Endothelial cell of umbilical vein (primary cell): ENCODE measurements around the gene WBP2. TPM values are rescaled to one million over a fixed set of nuclear protein-coding genes. Genes with fewer than 3 reads are reported as not detected.

Source experiments
- BruUV-seq: library from RNA; stranded (reverse); fragments of 400-500 nt; replicated peaks from 2 replicates; lab custom pipeline; 2021; lab: Mats Ljungman, UMichigan
- CTCF ChIA-PET: fragments of 300-600, 350-600 bp; sonication (Branson Sonifier 250); formaldehyde crosslinking; loops from one replicate; lab custom pipeline; 2021; ENCODE audit warnings: antibody characterized with exemption, inconsistent platforms; lab: Charles Lee
- POLR2A ChIA-PET: fragments of 300-600, 350-600 bp; sonication (Branson Sonifier 250); formaldehyde crosslinking; loops from one replicate; lab custom pipeline; 2021; ENCODE audit warnings: antibody characterized with exemption, inconsistent platforms; lab: Charles Lee
- DNase-seq: peaks from one replicate; pipeline ENCODE4 v3.0.0-alpha.2; 2011; ENCODE audit warnings: low read depth, low spot score
- FAIRE-seq: peaks from 2 replicates; lab custom pipeline; 2011; peaks lifted over from hg19 to GRCh38; lab: Jason Lieb, UNC
- H2AFZ ChIP-seq: 2 replicates; pipeline ENCODE4 v1.6.0; 2012; ENCODE audit warnings: low read depth, low read length, control low read depth, inconsistent platforms
- H3K27ac ChIP-seq: 2 replicates; pipeline ENCODE4 v1.5.1; 2011; ENCODE audit warnings: low read depth, mild to moderate bottlenecking, control low read depth, low read length, moderate library complexity; ENCODE audit not compliant: insufficient read depth
- H3K27me3 ChIP-seq, 2 experiments: 2 replicates each; pipeline versions ENCODE4 v1.6.0 to v1.6.1; 2011; ENCODE audit warnings: low read length in 2 of 2, mixed read lengths in 1 of 2; ENCODE audit not compliant: control insufficient read depth in 2 of 2, insufficient read depth in 2 of 2
- H3K36me3 ChIP-seq, 2 experiments: 2 replicates in 1 of 2; 3 replicates in 1 of 2; pipeline ENCODE4 v1.5.1; 2011; ENCODE audit warnings: low read length in 2 of 2, mild to moderate bottlenecking in 1 of 2, moderate library complexity in 1 of 2; ENCODE audit not compliant: control insufficient read depth in 2 of 2, insufficient read depth in 2 of 2; ENCODE audit errors: extremely low read depth in 1 of 2
- H3K4me1 ChIP-seq: 3 replicates; pipeline ENCODE4 v1.5.1; 2011; ENCODE audit warnings: mild to moderate bottlenecking, low read length; ENCODE audit not compliant: control insufficient read depth, insufficient read depth; ENCODE audit errors: extremely low read depth
- H3K4me2 ChIP-seq: 2 replicates; pipeline ENCODE4 v1.6.1; 2011; ENCODE audit warnings: low read length, control low read depth, mixed read lengths; ENCODE audit not compliant: insufficient read depth
- H3K4me3 ChIP-seq, 3 experiments: fragments of 200-600 bp in 1 of 3; sonication (generic), shearing (Covaris generic) in 1 of 3; replicated peaks in 1 of 3; 2 replicates each; pipeline ENCODE4 v1.5.1; 2011 to 2016; ENCODE audit warnings: control low read depth in 3 of 3, low read length in 3 of 3, mild to moderate bottlenecking in 2 of 3, inconsistent platforms in 1 of 3, low read depth in 1 of 3, moderate library complexity in 1 of 3; ENCODE audit not compliant: insufficient read depth in 1 of 3
- H3K79me2 ChIP-seq: 2 replicates; pipeline ENCODE4 v1.6.0; 2012; ENCODE audit warnings: low read length, inconsistent platforms; ENCODE audit not compliant: control insufficient read depth, insufficient read depth
- H3K9ac ChIP-seq: replicated peaks from 2 replicates; pipeline ENCODE3; 2011; ENCODE audit warnings: low read length, control low read depth; ENCODE audit not compliant: insufficient read depth; ENCODE audit errors: extremely low read depth
- H3K9me1 ChIP-seq: replicated peaks from 3 replicates; pipeline ENCODE4 v1.6.0; 2011; ENCODE audit warnings: mild to moderate bottlenecking, low read length; ENCODE audit not compliant: control insufficient read depth, insufficient read depth; ENCODE audit errors: extremely low read depth
- H3K9me3 ChIP-seq: replicated peaks from 2 replicates; pipeline ENCODE4 v1.5.1; 2012; ENCODE audit warnings: low read length, inconsistent platforms; ENCODE audit not compliant: control insufficient read depth, insufficient read depth
- H4K20me1 ChIP-seq: replicated peaks from 2 replicates; pipeline ENCODE3; 2011; ENCODE audit warnings: mild to moderate bottlenecking, low read length; ENCODE audit not compliant: control insufficient read depth, insufficient read depth; ENCODE audit errors: extremely low read depth
- EZH2 ChIP-seq: IDR thresholded peaks from 2 replicates; pipeline ENCODE4 v1.6.1; 2012; ENCODE audit warnings: borderline replicate concordance, low read depth, mild to moderate bottlenecking, moderate library complexity, low read length, inconsistent platforms; ENCODE audit not compliant: severe bottlenecking
- FOS ChIP-seq: IDR thresholded peaks from 2 replicates; pipeline ENCODE4 v1.6.1; 2011; ENCODE audit warnings: mild to moderate bottlenecking, low read length, moderate library complexity, borderline replicate concordance; ENCODE audit not compliant: insufficient read depth
- GATA2 ChIP-seq: IDR thresholded peaks from 2 replicates; pipeline ENCODE4 v1.7.0; 2011; ENCODE audit warnings: low read depth, mild to moderate bottlenecking, moderate library complexity, mixed read lengths, low read length; ENCODE audit not compliant: insufficient read length, insufficient read depth
- JUN ChIP-seq: IDR thresholded peaks from 2 replicates; pipeline ENCODE4 v1.6.1; 2011; ENCODE audit warnings: borderline replicate concordance, low read depth; ENCODE audit not compliant: insufficient read length, insufficient read depth
- MYC ChIP-seq: IDR thresholded peaks from one replicate; pipeline ENCODE4 v1.6.1; 2011; ENCODE audit warnings: mild to moderate bottlenecking, low read depth, low read length
- POLR2A ChIP-seq: IDR thresholded peaks from 2 replicates; pipeline ENCODE4 v1.6.1; 2012; ENCODE audit warnings: low read depth, mild to moderate bottlenecking, control low read depth, low read length
- POLR2AphosphoS5 ChIP-seq: IDR thresholded peaks from 2 replicates; pipeline ENCODE4 v1.6.1; 2012; ENCODE audit warnings: low read depth, mild to moderate bottlenecking, control low read depth, low read length, moderate library complexity; ENCODE audit not compliant: insufficient read depth
- dilution Hi-C: fragments of 300-500 bp; cut with MboI; formaldehyde crosslinking; loops from one replicate; pipeline ENCODE4 v1.15.0; 2019; ENCODE audit warnings: low sequenced_read_pairs; ENCODE audit not compliant: extremely low pct_ligation_motif_present
- intact Hi-C: fragments of 100-400 bp; cut with micrococcal nuclease; formaldehyde crosslinking; loops from one replicate; pipeline ENCODE4 v1.10.0; 2022
- polyA plus RNA-seq, 4 experiments: library from polyadenylated mRNA; depleted of rRNA in 3 of 4; stranded (reverse) in 3 of 4; unstranded in 1 of 4; fragments of >200 nt; gene quantifications; 2 replicates each; pipeline versions ENCODE4 v1.2.1 to v1.2.3, GENCODE V29; 2011 to 2012; ENCODE audit warnings: missing spikeins in 1 of 4
- total RNA-seq: library from RNA; stranded (reverse); gene quantifications from 2 replicates; pipeline ENCODE4 v1.2.3, GENCODE V29; 2021
- TF ChIP-seq, protein P1 (sequence below), 2 donors: IDR thresholded peaks; 1 replicate in 1 of 2; 2 replicates in 1 of 2; pipeline ENCODE4 v1.5.1; 2011; ENCODE audit warnings: low read length in 2 of 2, mild to moderate bottlenecking in 2 of 2, moderate library complexity in 2 of 2, control low read depth in 1 of 2, inconsistent platforms in 1 of 2, low read depth in 1 of 2; ENCODE audit not compliant: insufficient read depth in 1 of 2; ENCODE audit errors: extremely low read depth in 1 of 2
- TF ChIP-seq, protein P2 (sequence below): IDR thresholded peaks from 2 replicates; pipeline ENCODE4 v1.6.1; 2011; ENCODE audit not compliant: insufficient read depth, insufficient read length

The WBP2 gene
- total and polyA plus RNA-seq, 2 donors (not counting 3 experiments of a cell fraction or from before 2014, with no cell fraction given), result 81.5 to 126 TPM

DNA sequence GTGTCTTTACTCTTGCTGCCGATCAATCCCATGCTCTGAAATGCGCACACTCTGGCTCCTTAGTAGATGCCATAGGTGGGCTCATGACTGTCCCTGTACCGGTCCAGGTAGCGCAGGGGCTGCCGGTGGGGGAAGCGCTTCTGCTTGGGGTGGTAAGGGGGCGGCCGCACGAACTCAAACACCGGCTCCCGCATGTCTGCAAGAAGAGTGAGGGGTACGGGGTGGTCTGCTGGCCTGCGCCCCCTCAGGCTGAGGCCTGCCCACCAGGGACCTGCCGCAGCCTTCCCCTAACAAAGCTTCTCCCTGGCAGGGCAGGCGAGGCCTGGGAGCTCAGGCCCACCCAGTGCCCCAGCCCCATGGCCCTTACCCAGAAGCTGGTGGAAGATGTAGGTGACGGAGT lies 43.7 kb upstream of the WBP2 start:
- intact Hi-C loops (loop anchor here (5.0 kb wide), 1 partner anchor 121 kb away; a partner anchor contains a TSS), dilution Hi-C loops (no loop called here)
- Histone ChIP-seq H3K4me3 (no peak overlapping the region), H3K36me3 (peaks cover 7 to 28% of the 10 kb centered on the region in 2 experiments), H3K27ac (no peak overlapping the region), H3K9me1 (no peaks in the 10 kb centered on the region), H2AFZ (no peak overlapping the region), H3K9ac (no peak overlapping the region), H3K27me3 (no peaks in the 10 kb centered on the region), H3K9me3 (no peaks in the 10 kb centered on the region), H3K4me2 (no peak overlapping the region), H4K20me1 (no peaks in the 10 kb centered on the region), H3K4me1 (peaks cover 20% of the 10 kb centered on the region), H3K79me2 (peaks cover 22% of the 10 kb centered on the region)
- ChIA-PET POLR2A (no interaction called here), CTCF (interaction anchor here (1.1 to 1.7 kb wide), 2 partner anchors 21 to 108 kb away, joined by 3 to 4 read pairs; partner anchors contain the start of gene TRIM47)
- DNase-seq (no peak), FAIRE-seq (no peak)
- BruUV-seq, result no TSS peak
- TF ChIP-seq FOS (no peak), GATA2 (no peak), JUN (no peak), POLR2A (no peak), MYC (no peak), POLR2AphosphoS5 (no peak), EZH2 (no peak)
- TF ChIP-seq, protein P1, sequence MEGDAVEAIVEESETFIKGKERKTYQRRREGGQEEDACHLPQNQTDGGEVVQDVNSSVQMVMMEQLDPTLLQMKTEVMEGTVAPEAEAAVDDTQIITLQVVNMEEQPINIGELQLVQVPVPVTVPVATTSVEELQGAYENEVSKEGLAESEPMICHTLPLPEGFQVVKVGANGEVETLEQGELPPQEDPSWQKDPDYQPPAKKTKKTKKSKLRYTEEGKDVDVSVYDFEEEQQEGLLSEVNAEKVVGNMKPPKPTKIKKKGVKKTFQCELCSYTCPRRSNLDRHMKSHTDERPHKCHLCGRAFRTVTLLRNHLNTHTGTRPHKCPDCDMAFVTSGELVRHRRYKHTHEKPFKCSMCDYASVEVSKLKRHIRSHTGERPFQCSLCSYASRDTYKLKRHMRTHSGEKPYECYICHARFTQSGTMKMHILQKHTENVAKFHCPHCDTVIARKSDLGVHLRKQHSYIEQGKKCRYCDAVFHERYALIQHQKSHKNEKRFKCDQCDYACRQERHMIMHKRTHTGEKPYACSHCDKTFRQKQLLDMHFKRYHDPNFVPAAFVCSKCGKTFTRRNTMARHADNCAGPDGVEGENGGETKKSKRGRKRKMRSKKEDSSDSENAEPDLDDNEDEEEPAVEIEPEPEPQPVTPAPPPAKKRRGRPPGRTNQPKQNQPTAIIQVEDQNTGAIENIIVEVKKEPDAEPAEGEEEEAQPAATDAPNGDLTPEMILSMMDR (IDR thresholded peaks at IDR 0.05; ENCODE audit: extremely low read depth in 1 of 2, insufficient read depth in 1 of 2, low read depth in 1 of 2, low read length in 2 of 2), result no peak
- TF ChIP-seq, protein P2, sequence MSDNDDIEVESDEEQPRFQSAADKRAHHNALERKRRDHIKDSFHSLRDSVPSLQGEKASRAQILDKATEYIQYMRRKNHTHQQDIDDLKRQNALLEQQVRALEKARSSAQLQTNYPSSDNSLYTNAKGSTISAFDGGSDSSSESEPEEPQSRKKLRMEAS, result no peak
